PFSK-1 (cell line): ENCODE measurements around the gene NT5DC2.

ENCODE experiments used
- FOXP2 ChIP-seq: optimal IDR thresholded peaks from 2 replicates; pipeline ENCODE3; 2011; ENCODE audit warnings: borderline replicate concordance, control low read depth, inconsistent platforms; ENCODE audit not compliant: insufficient read depth; ENCODE audit errors: extremely low read length, extremely low read depth
- POLR2AphosphoS5 ChIP-seq: IDR thresholded peaks from 2 replicates; pipeline ENCODE4 v1.6.1; 2012; ENCODE audit warnings: low read depth, mild to moderate bottlenecking, control low read depth, low read length, moderate library complexity
- SIN3A ChIP-seq: IDR thresholded peaks from 2 replicates; pipeline ENCODE4 v1.6.1; 2012; ENCODE audit warnings: mild to moderate bottlenecking, low read length, moderate library complexity, borderline replicate concordance; ENCODE audit not compliant: insufficient read depth
- TAF1 ChIP-seq: IDR thresholded peaks from 2 replicates; pipeline ENCODE4 v1.6.1; 2012; ENCODE audit warnings: low read length, control low read depth, borderline replicate concordance; ENCODE audit not compliant: insufficient read depth
- TF ChIP-seq, protein P1 (sequence below), 2 experiments: IDR thresholded peaks; 2 replicates each; pipeline versions ENCODE4 v1.6.1 to v1.8.0; 2011 to 2012; ENCODE audit warnings: low read depth in 2 of 2, low read length in 2 of 2, control low read depth in 1 of 2, inconsistent platforms in 1 of 2, mild to moderate bottlenecking in 1 of 2, moderate library complexity in 1 of 2; ENCODE audit not compliant: insufficient read depth in 1 of 2

The NT5DC2 gene

DNA sequence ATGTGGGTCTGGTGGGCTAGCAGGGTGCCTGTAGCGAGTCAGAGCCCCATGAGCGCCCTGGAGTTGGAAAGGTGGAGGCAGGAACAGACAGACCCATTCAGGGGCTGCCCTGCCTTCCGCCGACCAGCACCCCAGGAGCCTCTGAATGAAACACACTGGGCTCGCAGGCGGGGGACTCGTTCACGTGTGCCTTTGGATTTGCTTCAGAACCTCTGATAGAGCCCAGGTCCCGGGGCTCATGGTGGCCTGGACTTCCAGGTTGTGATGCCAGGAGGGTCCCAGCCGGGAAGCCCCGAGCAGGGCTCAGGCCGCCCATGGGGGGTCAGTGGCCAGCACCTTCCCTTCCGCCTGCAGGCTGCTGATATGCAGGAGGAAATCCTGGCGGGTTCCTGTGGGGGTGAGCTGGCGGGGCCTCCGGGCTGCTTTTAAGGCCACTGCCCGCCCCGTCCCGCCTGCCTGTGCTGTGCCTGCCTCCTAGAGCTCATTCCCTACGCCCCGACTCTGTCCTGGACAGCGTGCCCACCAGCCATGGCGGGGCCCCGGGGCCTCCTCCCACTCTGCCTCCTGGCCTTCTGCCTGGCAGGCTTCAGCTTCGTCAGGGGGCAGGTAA, 38.7 kb downstream of the NT5DC2 start, which contains the start of gene STAB1:
Gene STAB1 (plus strand): TSS at position 453 of the 610 bp plus-strand sequence. CDS start 76 bp downstream, at position 529.
- TF ChIP-seq SIN3A = no peak
- TF ChIP-seq TAF1 = no peak
- TF ChIP-seq, protein P1, sequence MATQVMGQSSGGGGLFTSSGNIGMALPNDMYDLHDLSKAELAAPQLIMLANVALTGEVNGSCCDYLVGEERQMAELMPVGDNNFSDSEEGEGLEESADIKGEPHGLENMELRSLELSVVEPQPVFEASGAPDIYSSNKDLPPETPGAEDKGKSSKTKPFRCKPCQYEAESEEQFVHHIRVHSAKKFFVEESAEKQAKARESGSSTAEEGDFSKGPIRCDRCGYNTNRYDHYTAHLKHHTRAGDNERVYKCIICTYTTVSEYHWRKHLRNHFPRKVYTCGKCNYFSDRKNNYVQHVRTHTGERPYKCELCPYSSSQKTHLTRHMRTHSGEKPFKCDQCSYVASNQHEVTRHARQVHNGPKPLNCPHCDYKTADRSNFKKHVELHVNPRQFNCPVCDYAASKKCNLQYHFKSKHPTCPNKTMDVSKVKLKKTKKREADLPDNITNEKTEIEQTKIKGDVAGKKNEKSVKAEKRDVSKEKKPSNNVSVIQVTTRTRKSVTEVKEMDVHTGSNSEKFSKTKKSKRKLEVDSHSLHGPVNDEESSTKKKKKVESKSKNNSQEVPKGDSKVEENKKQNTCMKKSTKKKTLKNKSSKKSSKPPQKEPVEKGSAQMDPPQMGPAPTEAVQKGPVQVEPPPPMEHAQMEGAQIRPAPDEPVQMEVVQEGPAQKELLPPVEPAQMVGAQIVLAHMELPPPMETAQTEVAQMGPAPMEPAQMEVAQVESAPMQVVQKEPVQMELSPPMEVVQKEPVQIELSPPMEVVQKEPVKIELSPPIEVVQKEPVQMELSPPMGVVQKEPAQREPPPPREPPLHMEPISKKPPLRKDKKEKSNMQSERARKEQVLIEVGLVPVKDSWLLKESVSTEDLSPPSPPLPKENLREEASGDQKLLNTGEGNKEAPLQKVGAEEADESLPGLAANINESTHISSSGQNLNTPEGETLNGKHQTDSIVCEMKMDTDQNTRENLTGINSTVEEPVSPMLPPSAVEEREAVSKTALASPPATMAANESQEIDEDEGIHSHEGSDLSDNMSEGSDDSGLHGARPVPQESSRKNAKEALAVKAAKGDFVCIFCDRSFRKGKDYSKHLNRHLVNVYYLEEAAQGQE (IDR thresholded peaks at IDR 0.05; ENCODE audit: insufficient read depth in 1 of 2, low read depth in 2 of 2, low read length in 2 of 2) = no peak
- no peak for TF ChIP-seq FOXP2
- TF ChIP-seq POLR2AphosphoS5 = no peak

DNA sequence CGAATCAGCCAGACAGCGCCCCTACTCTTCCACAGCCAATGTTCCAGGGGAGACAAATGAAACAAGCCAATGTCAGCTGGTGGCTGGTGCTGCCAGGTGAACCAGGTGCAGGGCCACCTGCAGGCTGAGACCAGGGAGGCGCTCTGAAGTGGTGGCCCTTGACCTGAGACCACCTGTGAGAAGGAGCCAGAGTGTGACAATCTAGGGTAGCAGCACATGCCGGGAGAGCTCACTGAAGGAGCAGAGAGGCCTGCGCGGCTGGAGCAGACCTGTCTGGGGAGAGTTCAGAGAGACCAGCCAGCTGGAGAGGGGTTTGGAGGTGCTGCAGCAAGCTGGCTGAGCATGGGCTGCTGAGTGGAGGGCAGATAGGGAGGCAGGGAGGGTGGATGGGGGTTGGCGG, 39.2 kb downstream of the NT5DC2 start:
- TF ChIP-seq TAF1 (no peak), SIN3A (no peak), POLR2AphosphoS5 (no peak), FOXP2 (no peak)
- TF ChIP-seq, protein P1 (IDR thresholded peaks at IDR 0.05; ENCODE audit: insufficient read depth in 1 of 2, low read depth in 2 of 2, low read length in 2 of 2) = no peak

DNA sequence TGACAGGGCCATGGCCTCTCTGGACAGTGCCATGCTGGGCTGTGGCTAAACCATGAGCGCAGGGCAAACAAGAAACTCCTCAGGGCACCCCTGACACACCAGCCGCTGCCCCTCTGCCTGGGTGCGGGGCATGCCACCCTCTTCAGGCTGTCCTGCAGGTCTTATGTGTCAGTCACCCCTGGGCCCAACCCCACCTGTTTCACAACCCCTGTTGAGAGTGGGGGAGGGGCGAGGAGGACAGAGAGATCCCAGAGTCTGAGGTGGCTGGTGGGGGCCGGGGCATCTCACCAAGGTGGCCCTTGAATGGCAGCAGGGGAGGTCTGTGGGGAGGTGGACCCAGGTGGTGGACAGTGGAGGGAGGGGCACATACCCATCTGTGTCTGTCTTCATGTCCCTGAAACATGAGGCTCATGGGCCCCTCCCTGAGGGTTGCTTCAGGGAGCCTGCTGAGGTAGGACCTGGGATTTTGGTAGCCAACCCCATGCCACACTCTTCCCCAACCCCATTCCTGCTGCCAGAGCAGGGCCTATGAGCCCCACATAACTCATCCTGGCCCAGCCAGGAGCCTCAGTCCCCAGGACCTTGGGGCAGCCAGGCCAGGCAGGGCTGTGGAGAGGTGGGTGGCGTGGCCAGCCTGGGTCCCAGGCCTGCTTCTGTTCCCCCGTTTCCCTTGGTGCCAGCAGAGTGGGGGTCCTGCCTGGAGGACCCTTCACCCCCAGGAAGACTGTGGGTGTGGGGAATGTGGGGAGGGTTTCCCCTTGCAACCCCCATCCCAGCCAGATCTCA, 40.2 kb downstream of the NT5DC2 start:
- TF ChIP-seq TAF1 = no peak
- TF ChIP-seq POLR2AphosphoS5 = no peak
- TF ChIP-seq, protein P1 (IDR thresholded peaks at IDR 0.05; ENCODE audit: insufficient read depth in 1 of 2, low read depth in 2 of 2, low read length in 2 of 2) = no peak
- no peak for TF ChIP-seq SIN3A
- no peak for TF ChIP-seq FOXP2

DNA sequence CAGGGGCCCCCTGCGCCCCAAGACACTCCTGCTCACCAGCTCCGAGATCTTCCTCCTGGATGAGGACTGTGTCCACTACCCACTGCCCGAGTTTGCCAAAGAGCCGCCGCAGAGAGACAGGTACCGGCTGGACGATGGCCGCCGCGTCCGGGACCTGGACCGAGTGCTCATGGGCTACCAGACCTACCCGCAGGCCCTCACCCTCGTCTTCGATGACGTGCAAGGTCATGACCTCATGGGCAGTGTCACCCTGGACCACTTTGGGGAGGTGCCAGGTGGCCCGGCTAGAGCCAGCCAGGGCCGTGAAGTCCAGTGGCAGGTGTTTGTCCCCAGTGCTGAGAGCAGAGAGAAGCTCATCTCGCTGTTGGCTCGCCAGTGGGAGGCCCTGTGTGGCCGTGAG, 41.6 kb downstream of the NT5DC2 start:
- TF ChIP-seq FOXP2 (no peak), TAF1 (no peak), SIN3A (no peak), POLR2AphosphoS5 (no peak)
- TF ChIP-seq, protein P1 (IDR thresholded peaks at IDR 0.05; ENCODE audit: insufficient read depth in 1 of 2, low read depth in 2 of 2, low read length in 2 of 2) = no peak
